HT-29 (cell line): ENCODE measurements around the gene ADISSP. TPM values are rescaled to one million over a fixed set of nuclear protein-coding genes. Genes with fewer than 3 reads are reported as not detected.

Experiments
- DNase-seq: peaks from one replicate; pipeline ENCODE4 v3.0.0-alpha.2; 2015; ENCODE audit warnings: low spot score
- total RNA-seq: library from RNA; depleted of rRNA; stranded (reverse); fragments of >200 nt; shearing (Covaris generic); gene quantifications from 2 replicates; pipeline ENCODE4 v1.2.3, GENCODE V29; 2014; rRNA removed

The ADISSP gene
- total RNA-seq, 1 experiment from 2014 or later: 137 TPM

GRCh38 chr20:3716195-3716834 lies 51.2 kb downstream of the ADISSP start:
- DNase-seq: peak; percentile 67

- no peak for DNase-seq
Measured at GRCh38 chr20:3714092-3714491, 53.5 kb downstream of the ADISSP start.

GRCh38 chr20:3712279-3712873 lies 55.2 kb downstream of the ADISSP start, which contains the start of gene SIGLEC1:
TSS of gene SIGLEC1 (minus strand) at chr20:3712600. CDS start at chr20:3707128, 5,472 bp downstream.
- DNase-seq: no peak

DNA sequence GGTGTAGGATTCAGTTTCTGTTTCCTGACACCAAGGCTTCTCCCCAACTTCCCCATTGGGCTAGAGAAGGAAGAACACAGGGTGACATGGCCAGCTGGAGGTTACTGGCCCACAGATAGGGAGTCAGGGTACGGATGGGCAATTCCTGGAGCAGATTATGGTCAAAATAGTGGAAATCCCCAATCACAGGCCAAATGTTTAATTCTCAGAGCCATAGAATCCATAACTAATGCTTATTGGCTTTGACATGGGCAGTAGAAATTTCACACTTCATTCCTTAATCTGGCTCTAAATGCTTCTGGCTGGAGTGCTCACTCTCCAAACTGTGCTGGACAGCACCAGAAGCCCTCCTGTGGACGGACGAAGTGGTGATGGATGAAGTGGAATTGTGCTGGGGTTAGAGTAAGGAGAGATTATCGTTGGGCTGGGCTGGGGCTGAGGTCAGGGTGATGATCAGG lies 56.0 kb downstream of the ADISSP start:
- no peak for DNase-seq

- DNase-seq: peak; percentile 65
Measured at GRCh38 chr20:3710703-3711483, 56.7 kb downstream of the ADISSP start.

DNA sequence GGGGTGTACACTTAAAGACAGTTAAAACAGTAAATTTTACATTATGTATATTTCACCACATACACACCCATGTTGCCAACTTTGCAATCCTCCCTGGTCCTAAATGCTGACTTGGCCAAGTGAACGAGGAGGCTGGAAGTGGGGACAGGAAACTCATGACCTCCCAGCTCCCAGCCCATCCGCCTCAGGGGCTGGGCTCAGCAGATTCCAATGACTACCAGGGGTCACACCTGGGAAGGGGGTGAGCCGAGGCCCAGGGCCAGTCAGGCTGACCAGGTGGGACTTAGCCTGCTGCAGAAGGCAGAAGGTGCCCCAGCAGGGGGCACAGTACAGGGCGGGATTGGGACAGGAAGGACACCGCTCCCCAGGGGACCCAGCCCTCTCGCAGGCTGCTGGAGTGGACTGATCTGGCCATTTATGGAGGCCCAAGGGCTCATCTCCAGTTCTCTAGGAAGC lies 57.5 kb downstream of the ADISSP start:
- DNase-seq: no peak

DNA sequence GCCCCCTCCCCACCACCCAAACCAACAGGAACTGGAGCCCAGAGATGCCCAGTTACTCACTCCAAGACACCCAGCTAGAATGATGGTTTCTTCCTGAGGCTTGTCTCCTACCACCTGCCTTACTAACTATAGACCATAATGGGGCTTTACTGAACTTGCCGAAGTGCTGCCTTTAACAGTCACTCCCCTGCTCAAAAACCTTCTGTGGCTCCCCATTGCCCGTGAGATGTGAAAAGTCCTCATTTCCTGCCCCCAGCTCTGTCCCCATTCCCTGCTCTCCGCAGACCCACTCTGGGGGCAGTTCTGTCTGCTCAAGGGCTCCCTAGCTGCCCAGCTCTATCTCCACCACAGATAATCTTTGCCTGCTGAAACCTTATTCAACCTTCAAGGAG lies 60.0 kb downstream of the ADISSP start:
- no peak for DNase-seq

DNA sequence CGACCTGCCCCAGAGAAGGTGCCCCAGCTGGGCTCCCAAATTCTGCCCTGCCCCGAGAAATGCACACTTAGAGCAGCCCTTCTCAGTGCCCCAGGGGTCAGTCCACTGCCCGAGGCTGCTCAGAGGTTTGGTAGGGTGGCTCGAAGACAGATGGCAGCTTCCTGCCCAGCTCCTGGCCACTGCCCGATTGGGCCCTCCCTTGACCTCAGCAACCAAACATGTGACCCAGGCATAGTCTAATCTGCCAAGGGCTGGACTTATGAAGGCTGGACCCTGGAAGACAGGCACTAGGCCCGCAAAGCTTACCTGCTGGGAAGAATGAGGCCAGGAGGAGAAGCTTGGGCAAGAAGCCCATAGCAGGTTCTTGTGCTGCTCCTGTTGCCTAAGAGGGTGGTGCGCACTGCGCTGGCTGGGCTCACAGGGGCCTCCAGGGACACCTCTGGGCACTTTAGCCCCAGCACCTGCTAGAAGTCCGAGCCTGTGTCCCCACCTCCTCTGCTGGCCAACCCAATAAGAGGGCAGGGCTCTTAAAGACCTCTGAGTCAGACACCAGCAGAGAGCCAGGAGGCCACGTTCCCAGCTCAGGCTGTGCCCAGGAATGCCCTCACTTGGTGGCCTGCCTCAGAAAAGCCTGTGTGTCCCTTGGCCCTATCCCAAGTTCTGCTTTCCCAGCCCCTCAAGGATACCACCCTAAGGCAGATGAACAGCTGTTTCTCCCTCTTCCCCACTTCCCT lies 60.6 kb downstream of the ADISSP start:
- DNase-seq: no peak

DNA sequence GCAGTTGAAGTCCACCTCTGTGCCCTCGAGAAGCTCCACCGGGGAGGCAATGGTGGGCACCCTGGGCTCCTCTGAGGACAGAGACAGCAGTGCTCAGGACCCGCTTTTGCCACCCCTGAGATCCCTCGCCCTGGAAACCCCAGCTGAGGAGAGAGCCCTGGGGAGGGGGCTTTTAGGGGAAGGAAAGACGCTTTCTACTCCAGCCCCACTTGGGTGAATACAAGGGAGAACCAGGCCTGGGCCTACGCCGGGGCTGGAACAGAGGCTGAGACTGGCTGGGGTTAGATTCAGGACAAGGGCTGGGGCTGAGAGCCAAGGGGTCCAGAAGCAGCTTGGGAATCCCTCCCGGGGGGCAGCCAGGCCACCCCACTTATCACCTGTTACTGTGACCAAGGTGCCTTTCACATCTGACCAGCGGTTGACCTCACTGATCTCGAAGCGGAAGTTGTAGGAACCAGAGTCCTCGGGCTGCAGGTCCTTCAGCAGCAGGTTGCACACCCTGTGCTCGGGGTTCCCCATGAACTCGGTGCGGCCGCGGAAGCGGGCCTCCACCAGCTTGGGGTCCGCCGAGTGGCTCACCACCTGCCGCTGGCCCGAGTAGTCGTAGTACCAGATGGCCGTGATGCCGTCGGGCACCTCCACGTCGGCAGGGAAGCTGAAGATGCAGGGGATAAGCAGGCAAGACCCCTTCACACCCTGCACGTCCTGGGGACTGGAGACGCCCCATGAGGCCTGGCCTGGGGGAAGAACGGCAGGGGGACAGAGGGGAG lies 61.4 kb downstream of the ADISSP start:
- no peak for DNase-seq

DNA sequence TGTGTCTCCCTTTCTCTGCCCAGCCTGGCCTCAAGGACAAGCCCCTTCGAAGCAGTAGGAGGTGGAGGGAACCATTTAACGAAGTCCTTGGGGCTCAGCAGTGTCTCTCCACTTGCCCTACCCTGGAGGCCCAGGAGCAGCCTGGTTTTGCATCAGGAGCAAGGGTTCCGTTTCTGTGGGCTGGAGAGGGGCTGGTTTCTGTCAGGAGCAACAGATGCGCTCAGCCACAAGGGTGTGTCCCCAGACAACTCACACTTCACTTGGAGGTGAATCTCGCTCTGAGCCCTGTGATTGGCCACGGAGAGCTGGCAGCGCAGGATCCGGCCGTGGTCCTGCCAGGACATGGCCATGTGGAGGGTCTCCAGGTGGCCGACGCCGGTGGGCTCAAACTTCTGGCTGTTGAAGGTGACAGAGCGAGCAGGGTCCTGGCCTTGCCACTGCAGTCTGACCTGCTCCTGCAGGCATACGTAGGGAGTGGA lies 62.0 kb downstream of the ADISSP start:
- DNase-seq: no peak

DNA sequence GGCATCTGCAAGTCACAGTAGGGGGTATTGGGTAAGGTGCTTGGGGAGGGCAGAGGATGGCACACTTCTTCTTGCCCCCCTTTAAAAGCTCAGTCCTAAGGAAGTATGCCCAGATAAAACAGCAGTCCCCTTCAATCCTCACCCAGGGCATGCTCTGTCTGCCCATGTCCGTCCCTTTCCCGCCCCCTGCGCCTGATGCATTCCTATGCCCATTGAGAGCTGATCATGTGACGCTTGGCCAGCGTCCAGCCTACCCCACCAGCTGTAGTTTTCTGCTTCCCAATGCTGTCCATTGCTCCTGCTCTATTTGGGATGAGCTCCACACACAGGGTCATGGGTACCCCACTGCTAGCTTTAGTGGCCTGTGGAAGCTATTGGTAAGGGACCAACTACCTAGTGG lies 63.5 kb downstream of the ADISSP start:
- no peak for DNase-seq

Other genes with a start within 250 kb of the ADISSP start
- not detected in 2 replicates for gene GFRA4, start 104.4 kb downstream of the ADISSP start, total RNA-seq
- not detected in 2 replicates for gene ADAM33, start 85.7 kb downstream of the ADISSP start, total RNA-seq
- gene SIGLEC1, start 55.2 kb downstream of the ADISSP start, total RNA-seq: not detected in 2 replicates
- gene HSPA12B, start 35.1 kb downstream of the ADISSP start, total RNA-seq: not detected in 2 replicates
- gene SPEF1, start 13.7 kb upstream of the ADISSP start, total RNA-seq: 0.81 and 0.92 TPM in 2 replicates
- gene CENPB, start 19.0 kb upstream of the ADISSP start, total RNA-seq: 205 and 222 TPM in 2 replicates
- gene CDC25B, start 28.6 kb upstream of the ADISSP start, total RNA-seq: 71.1 and 71.6 TPM in 2 replicates
- 40.2 and 41.0 TPM in 2 replicates for gene AP5S1, start 52.8 kb upstream of the ADISSP start, total RNA-seq
- 23.8 and 27.3 TPM in 2 replicates for gene MAVS, start 79.1 kb upstream of the ADISSP start, total RNA-seq
- 34.6 and 39.1 TPM in 2 replicates for gene PANK2, start 121.6 kb upstream of the ADISSP start, total RNA-seq
- 1.4 and 2.3 TPM in 2 replicates for gene RNF24, start 247.8 kb upstream of the ADISSP start, total RNA-seq